ENCODE measurements around the gene TRABD2B.

The TRABD2B gene

GRCh38 chr1:47950471-47950870 is 46.7 kb downstream of the TRABD2B start (continued):
- TF ChIP-seq, protein P1, sequence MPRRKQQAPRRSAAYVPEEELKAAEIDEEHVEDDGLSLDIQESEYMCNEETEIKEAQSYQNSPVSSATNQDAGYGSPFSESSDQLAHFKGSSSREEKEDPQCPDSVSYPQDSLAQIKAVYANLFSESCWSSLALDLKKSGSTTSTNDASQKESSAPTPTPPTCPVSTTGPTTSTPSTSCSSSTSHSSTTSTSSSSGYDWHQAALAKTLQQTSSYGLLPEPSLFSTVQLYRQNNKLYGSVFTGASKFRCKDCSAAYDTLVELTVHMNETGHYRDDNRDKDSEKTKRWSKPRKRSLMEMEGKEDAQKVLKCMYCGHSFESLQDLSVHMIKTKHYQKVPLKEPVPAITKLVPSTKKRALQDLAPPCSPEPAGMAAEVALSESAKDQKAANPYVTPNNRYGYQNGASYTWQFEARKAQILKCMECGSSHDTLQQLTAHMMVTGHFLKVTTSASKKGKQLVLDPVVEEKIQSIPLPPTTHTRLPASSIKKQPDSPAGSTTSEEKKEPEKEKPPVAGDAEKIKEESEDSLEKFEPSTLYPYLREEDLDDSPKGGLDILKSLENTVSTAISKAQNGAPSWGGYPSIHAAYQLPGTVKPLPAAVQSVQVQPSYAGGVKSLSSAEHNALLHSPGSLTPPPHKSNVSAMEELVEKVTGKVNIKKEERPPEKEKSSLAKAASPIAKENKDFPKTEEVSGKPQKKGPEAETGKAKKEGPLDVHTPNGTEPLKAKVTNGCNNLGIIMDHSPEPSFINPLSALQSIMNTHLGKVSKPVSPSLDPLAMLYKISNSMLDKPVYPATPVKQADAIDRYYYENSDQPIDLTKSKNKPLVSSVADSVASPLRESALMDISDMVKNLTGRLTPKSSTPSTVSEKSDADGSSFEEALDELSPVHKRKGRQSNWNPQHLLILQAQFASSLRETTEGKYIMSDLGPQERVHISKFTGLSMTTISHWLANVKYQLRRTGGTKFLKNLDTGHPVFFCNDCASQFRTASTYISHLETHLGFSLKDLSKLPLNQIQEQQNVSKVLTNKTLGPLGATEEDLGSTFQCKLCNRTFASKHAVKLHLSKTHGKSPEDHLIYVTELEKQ (tag by site-specific recombination; IDR thresholded peaks at IDR 0.05; ENCODE audit: borderline replicate concordance), result no peak
- no peak for TF ChIP-seq ZNF792 (tag by site-specific recombination; IDR thresholded peaks at IDR 0.05)
- no peak for TF ChIP-seq ZNF24 (tag by site-specific recombination; IDR thresholded peaks at IDR 0.05)
- TF ChIP-seq ZNF510 (tag by site-specific recombination; IDR thresholded peaks at IDR 0.05; ENCODE audit: insufficient replicate concordance), result no peak
- TF ChIP-seq, protein P2, sequence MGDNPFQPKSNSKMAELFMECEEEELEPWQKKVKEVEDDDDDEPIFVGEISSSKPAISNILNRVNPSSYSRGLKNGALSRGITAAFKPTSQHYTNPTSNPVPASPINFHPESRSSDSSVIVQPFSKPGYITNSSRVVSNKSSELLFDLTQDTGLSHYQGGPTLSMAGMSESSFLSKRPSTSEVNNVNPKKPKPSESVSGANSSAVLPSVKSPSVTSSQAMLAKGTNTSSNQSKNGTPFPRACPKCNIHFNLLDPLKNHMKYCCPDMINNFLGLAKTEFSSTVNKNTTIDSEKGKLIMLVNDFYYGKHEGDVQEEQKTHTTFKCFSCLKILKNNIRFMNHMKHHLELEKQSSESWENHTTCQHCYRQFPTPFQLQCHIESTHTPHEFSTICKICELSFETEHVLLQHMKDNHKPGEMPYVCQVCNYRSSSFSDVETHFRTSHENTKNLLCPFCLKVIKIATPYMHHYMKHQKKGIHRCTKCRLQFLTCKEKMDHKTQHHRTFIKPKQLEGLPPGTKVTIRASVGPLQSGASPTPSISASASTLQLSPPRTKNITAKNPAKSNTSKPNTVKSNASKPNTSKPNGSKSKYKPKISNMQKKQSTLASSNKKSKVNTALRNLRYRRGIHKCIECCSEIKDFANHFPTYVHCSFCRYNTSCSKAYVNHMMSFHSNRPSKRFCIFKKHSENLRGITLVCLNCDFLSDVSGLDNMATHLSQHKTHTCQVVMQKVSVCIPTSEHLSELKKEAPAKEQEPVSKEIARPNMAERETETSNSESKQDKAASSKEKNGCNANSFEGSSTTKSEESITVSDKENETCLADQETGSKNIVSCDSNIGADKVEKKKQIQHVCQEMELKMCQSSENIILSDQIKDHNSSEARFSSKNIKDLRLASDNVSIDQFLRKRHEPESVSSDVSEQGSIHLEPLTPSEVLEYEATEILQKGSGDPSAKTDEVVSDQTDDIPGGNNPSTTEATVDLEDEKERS (tag by site-specific recombination; IDR thresholded peaks at IDR 0.05), result no peak
- TF ChIP-seq ZNF433 (tag by site-specific recombination; IDR thresholded peaks at IDR 0.05; ENCODE audit: low read depth), result no peak
- TF ChIP-seq ZNF549 (tag by site-specific recombination; IDR thresholded peaks at IDR 0.05), result no peak
- TF ChIP-seq BCL11B (tag by site-specific recombination; IDR thresholded peaks at IDR 0.05; ENCODE audit: low read depth), result no peak
- no peak for TF ChIP-seq ZNF843 (tag by site-specific recombination; IDR thresholded peaks at IDR 0.05)
- no peak for TF ChIP-seq ZNF354C (tag by site-specific recombination; IDR thresholded peaks at IDR 0.05; ENCODE audit: borderline replicate concordance, low read depth)
- TF ChIP-seq GLIS1 (tag by site-specific recombination; IDR thresholded peaks at IDR 0.05), result no peak

- Histone ChIP-seq H3K27ac (ENCODE audit: extremely low read depth, low read depth, low read length) (no peak overlapping the region), H3K36me3 (ENCODE audit: control insufficient read depth in 2 of 2, insufficient read depth in 1 of 2, low read length in 2 of 2) (no peaks in the 10 kb centered on the region), H3K4me3 (ENCODE audit: low read depth, low read length) (no peak overlapping the region), H3K9me3 (ENCODE audit: control insufficient read depth, insufficient read depth, low read depth, low read length) (no peaks in the 10 kb centered on the region), H3K4me1 (ENCODE audit: control insufficient read depth, insufficient read depth, low read length) (no peaks in the 10 kb centered on the region)
- ChIA-PET POLR2A (no interaction called here), CTCF (interaction anchor here (0.6 to 2.9 kb wide), 6 partner anchors 16 to 251 kb away, joined by 3 to 14 read pairs (median 4); no protein-coding TSS in a partner anchor)
- TF ChIP-seq ZNF692 (tag by site-specific recombination; IDR thresholded peaks at IDR 0.05) (no peak), ZNF830 (tag by site-specific recombination; IDR thresholded peaks at IDR 0.05; ENCODE audit: low read depth) (no peak), MEIS1 (CRISPR knock-in tag; IDR thresholded peaks at IDR 0.05; ENCODE audit: borderline replicate concordance) (no peak)
These were observed 49.1 kb downstream of the TRABD2B start for GRCh38 chr1:47948126-47948525.

DNA sequence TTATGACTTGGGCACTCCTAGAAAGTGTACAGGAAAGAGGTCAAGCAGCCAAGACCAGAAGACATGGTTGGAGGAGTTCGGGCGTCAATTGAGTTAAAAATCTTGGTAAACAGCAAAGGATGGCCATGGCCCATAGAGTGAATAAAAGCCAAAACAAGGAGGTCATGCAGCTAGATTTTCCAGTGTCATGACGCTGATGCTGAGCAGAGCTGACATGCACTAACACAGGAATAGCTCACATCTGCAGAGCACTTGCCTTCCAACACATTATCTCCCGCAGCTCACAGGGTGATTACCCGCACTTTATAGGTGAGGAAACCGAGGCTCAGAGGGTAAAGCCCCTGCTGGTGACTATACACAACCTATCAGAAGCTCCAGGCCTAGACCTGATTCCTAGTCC is 49.7 kb downstream of the TRABD2B start:
- Histone ChIP-seq H3K4me1 (ENCODE audit: control insufficient read depth, insufficient read depth, low read length) (no peaks in the 10 kb centered on the region), H3K4me3 (ENCODE audit: low read depth, low read length) (no peak overlapping the region), H3K27ac (ENCODE audit: extremely low read depth, low read depth, low read length) (no peak overlapping the region), H3K9me3 (ENCODE audit: control insufficient read depth, insufficient read depth, low read depth, low read length) (no peaks in the 10 kb centered on the region), H3K36me3 (ENCODE audit: control insufficient read depth in 2 of 2, insufficient read depth in 1 of 2, low read length in 2 of 2) (no peaks in the 10 kb centered on the region)
- ChIA-PET CTCF (interaction anchor here (1.0 to 2.9 kb wide), 4 partner anchors 16 to 114 kb away, joined by 4 to 14 read pairs (median 6); no protein-coding TSS in a partner anchor), POLR2A (no interaction called here)
- TF ChIP-seq KLF9 (tag by site-specific recombination; IDR thresholded peaks at IDR 0.05; ENCODE audit: low read depth) (no peak), YY1 (tag by site-specific recombination; IDR thresholded peaks at IDR 0.05) (no peak), GLI4 (tag by site-specific recombination; IDR thresholded peaks at IDR 0.05) (no peak), ZNF658 (tag by site-specific recombination; IDR thresholded peaks at IDR 0.05) (no peak), IKZF3 (tag by site-specific recombination; IDR thresholded peaks at IDR 0.05) (no peak), CTCF (tag by site-specific recombination; IDR thresholded peaks at IDR 0.05) (no peak), ZNF707 (tag by site-specific recombination; IDR thresholded peaks at IDR 0.05) (no peak)
